ENCODE data around the gene HDGFL1.

HDGFL1 gene

DNA sequence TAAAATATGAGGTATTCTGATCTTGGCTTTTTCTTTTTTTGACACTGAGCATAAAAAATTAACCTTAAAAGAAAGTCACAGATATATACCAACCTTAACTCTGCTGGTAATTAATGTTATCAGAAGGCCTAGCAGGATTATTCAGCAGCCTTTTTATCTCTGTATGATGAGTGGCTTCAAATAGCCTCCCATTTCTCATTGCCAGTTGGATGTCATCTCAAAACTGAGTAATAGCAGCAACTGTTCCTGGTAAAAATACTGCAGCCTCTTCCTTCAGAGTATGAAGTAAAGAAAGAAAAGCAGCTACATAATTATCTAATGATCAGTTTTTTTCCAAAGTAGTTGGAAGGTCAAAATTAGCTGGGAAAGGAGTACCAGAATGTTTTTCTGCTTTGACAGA is 24.9 kb upstream of the HDGFL1 start:
- Histone ChIP-seq H3K27ac (replicated peaks) (no peak overlapping the region), H3K27me3 (ENCODE audit: insufficient read depth, poor library complexity, severe bottlenecking) (no peaks in the 10 kb centered on the region), H3K4me3 (replicated peaks; ENCODE audit: insufficient read depth, low read length) (no peak overlapping the region)
- no peak for DNase-seq (ENCODE audit: low read depth in 1 of 2, low spot score in 1 of 2)
- TF ChIP-seq, protein P1, sequence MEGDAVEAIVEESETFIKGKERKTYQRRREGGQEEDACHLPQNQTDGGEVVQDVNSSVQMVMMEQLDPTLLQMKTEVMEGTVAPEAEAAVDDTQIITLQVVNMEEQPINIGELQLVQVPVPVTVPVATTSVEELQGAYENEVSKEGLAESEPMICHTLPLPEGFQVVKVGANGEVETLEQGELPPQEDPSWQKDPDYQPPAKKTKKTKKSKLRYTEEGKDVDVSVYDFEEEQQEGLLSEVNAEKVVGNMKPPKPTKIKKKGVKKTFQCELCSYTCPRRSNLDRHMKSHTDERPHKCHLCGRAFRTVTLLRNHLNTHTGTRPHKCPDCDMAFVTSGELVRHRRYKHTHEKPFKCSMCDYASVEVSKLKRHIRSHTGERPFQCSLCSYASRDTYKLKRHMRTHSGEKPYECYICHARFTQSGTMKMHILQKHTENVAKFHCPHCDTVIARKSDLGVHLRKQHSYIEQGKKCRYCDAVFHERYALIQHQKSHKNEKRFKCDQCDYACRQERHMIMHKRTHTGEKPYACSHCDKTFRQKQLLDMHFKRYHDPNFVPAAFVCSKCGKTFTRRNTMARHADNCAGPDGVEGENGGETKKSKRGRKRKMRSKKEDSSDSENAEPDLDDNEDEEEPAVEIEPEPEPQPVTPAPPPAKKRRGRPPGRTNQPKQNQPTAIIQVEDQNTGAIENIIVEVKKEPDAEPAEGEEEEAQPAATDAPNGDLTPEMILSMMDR (IDR thresholded peaks at IDR 0.05; ENCODE audit: insufficient read depth, low read length) = no peak
- TF ChIP-seq POLR2AphosphoS5 (IDR thresholded peaks at IDR 0.05; ENCODE audit: low read depth) = no peak
- TF ChIP-seq GABPA (IDR thresholded peaks at IDR 0.05; ENCODE audit: low read depth) = no peak
- TF ChIP-seq, protein P2, sequence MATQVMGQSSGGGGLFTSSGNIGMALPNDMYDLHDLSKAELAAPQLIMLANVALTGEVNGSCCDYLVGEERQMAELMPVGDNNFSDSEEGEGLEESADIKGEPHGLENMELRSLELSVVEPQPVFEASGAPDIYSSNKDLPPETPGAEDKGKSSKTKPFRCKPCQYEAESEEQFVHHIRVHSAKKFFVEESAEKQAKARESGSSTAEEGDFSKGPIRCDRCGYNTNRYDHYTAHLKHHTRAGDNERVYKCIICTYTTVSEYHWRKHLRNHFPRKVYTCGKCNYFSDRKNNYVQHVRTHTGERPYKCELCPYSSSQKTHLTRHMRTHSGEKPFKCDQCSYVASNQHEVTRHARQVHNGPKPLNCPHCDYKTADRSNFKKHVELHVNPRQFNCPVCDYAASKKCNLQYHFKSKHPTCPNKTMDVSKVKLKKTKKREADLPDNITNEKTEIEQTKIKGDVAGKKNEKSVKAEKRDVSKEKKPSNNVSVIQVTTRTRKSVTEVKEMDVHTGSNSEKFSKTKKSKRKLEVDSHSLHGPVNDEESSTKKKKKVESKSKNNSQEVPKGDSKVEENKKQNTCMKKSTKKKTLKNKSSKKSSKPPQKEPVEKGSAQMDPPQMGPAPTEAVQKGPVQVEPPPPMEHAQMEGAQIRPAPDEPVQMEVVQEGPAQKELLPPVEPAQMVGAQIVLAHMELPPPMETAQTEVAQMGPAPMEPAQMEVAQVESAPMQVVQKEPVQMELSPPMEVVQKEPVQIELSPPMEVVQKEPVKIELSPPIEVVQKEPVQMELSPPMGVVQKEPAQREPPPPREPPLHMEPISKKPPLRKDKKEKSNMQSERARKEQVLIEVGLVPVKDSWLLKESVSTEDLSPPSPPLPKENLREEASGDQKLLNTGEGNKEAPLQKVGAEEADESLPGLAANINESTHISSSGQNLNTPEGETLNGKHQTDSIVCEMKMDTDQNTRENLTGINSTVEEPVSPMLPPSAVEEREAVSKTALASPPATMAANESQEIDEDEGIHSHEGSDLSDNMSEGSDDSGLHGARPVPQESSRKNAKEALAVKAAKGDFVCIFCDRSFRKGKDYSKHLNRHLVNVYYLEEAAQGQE (IDR thresholded peaks at IDR 0.05; ENCODE audit: insufficient replicate concordance, low read depth) = no peak
- TF ChIP-seq SPI1 (IDR thresholded peaks at IDR 0.05; ENCODE audit: borderline replicate concordance, low read depth) = no peak

DNA sequence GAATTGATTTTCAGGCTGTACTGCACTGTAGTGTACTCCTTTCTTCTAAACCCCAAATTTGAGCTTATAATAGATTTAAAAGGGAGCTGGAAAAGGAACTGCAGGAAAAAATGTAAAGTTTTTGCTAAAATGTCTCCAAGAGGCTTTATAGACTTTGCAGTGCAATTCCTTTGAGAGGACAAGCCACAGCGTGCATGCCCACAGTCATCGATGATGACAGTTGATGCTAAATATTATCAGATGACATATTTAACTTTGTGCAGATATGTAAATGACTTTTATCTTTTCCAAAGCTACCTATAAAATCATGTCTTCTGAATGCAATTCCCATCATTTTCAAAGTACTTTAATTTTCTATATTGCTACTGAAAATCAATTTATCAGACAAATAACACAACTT is 24.3 kb upstream of the HDGFL1 start:
- no peaks in the 10 kb centered on the region for H3K27me3 ChIP-seq (ENCODE audit: insufficient read depth, poor library complexity, severe bottlenecking)
- TF ChIP-seq POLR2AphosphoS5 (IDR thresholded peaks at IDR 0.05; ENCODE audit: low read depth) = no peak
- no peak for TF ChIP-seq GABPA (IDR thresholded peaks at IDR 0.05; ENCODE audit: low read depth)
- TF ChIP-seq SPI1 (IDR thresholded peaks at IDR 0.05; ENCODE audit: borderline replicate concordance, low read depth) = no peak
- TF ChIP-seq, protein P1 (IDR thresholded peaks at IDR 0.05; ENCODE audit: insufficient read depth, low read length) = no peak
- TF ChIP-seq, protein P2 (IDR thresholded peaks at IDR 0.05; ENCODE audit: insufficient replicate concordance, low read depth) = no peak
- no peak overlapping the region for H3K4me3 ChIP-seq (replicated peaks; ENCODE audit: insufficient read depth, low read length)
- H3K27ac ChIP-seq (replicated peaks) = no peak overlapping the region
- DNase-seq (ENCODE audit: low read depth in 1 of 2, low spot score in 1 of 2) = no peak

DNA sequence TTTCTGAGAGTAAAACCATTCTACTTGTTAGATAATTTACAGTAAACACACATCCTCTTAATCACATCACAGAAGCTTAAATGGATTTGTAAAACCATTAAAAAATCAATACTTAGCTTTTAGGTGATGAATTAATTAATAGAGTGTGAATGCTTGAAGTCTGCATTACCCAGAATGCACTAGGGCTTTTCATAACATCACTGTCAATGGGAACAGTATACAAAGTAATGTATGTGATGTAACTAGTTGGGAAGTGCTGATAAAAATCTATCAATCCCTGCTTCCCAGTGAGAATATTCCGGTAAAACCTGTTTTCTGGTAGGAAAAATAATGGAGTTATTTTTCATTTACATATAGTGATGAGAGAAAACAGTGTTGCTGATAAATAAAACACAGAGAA is 23.1 kb upstream of the HDGFL1 start:
- Histone ChIP-seq H3K27ac (replicated peaks) (no peak overlapping the region), H3K27me3 (ENCODE audit: insufficient read depth, poor library complexity, severe bottlenecking) (no peaks in the 10 kb centered on the region), H3K4me3 (replicated peaks; ENCODE audit: insufficient read depth, low read length) (no peak overlapping the region)
- DNase-seq (ENCODE audit: low read depth in 1 of 2, low spot score in 1 of 2) = no peak
- TF ChIP-seq, protein P2 (IDR thresholded peaks at IDR 0.05; ENCODE audit: insufficient replicate concordance, low read depth) = no peak
